Endothelial cell of umbilical vein (primary cell): ENCODE data around the gene BRME1. TPM values are rescaled to one million over a fixed set of nuclear protein-coding genes. Genes with fewer than 3 reads are reported as not detected.

Experiments
- BruUV-seq: library from RNA; stranded (reverse); fragments of 400-500 nt; replicated peaks from 2 replicates; lab custom pipeline; 2021; lab: Mats Ljungman, UMichigan
- CTCF ChIA-PET: fragments of 300-600, 350-600 bp; sonication (Branson Sonifier 250); formaldehyde crosslinking; loops from one replicate; lab custom pipeline; 2021; ENCODE audit warnings: antibody characterized with exemption, inconsistent platforms; lab: Charles Lee
- POLR2A ChIA-PET: fragments of 300-600, 350-600 bp; sonication (Branson Sonifier 250); formaldehyde crosslinking; loops from one replicate; lab custom pipeline; 2021; ENCODE audit warnings: antibody characterized with exemption, inconsistent platforms; lab: Charles Lee
- DNase-seq: peaks from one replicate; pipeline ENCODE4 v3.0.0-alpha.2; 2011; ENCODE audit warnings: low read depth, low spot score
- FAIRE-seq: peaks from 2 replicates; lab custom pipeline; 2011; peaks lifted over from hg19 to GRCh38; lab: Jason Lieb, UNC
- H2AFZ ChIP-seq: 2 replicates; pipeline ENCODE4 v1.6.0; 2012; ENCODE audit warnings: low read depth, low read length, control low read depth, inconsistent platforms
- H3K27ac ChIP-seq: 2 replicates; pipeline ENCODE4 v1.5.1; 2011; ENCODE audit warnings: low read depth, mild to moderate bottlenecking, control low read depth, low read length, moderate library complexity; ENCODE audit not compliant: insufficient read depth
- H3K27me3 ChIP-seq, 2 experiments: 2 replicates each; pipeline versions ENCODE4 v1.6.0 to v1.6.1; 2011; ENCODE audit warnings: low read length in 2 of 2, mixed read lengths in 1 of 2; ENCODE audit not compliant: control insufficient read depth in 2 of 2, insufficient read depth in 2 of 2
- H3K36me3 ChIP-seq, 2 experiments: 2 replicates in 1 of 2; 3 replicates in 1 of 2; pipeline ENCODE4 v1.5.1; 2011; ENCODE audit warnings: low read length in 2 of 2, mild to moderate bottlenecking in 1 of 2, moderate library complexity in 1 of 2; ENCODE audit not compliant: control insufficient read depth in 2 of 2, insufficient read depth in 2 of 2; ENCODE audit errors: extremely low read depth in 1 of 2
- H3K4me1 ChIP-seq: 3 replicates; pipeline ENCODE4 v1.5.1; 2011; ENCODE audit warnings: mild to moderate bottlenecking, low read length; ENCODE audit not compliant: control insufficient read depth, insufficient read depth; ENCODE audit errors: extremely low read depth
- H3K4me2 ChIP-seq: 2 replicates; pipeline ENCODE4 v1.6.1; 2011; ENCODE audit warnings: low read length, control low read depth, mixed read lengths; ENCODE audit not compliant: insufficient read depth
- H3K4me3 ChIP-seq, 3 experiments: fragments of 200-600 bp in 1 of 3; sonication (generic), shearing (Covaris generic) in 1 of 3; replicated peaks in 1 of 3; 2 replicates each; pipeline ENCODE4 v1.5.1; 2011 to 2016; ENCODE audit warnings: control low read depth in 3 of 3, low read length in 3 of 3, mild to moderate bottlenecking in 2 of 3, inconsistent platforms in 1 of 3, low read depth in 1 of 3, moderate library complexity in 1 of 3; ENCODE audit not compliant: insufficient read depth in 1 of 3
- H3K79me2 ChIP-seq: 2 replicates; pipeline ENCODE4 v1.6.0; 2012; ENCODE audit warnings: low read length, inconsistent platforms; ENCODE audit not compliant: control insufficient read depth, insufficient read depth
- H3K9ac ChIP-seq: replicated peaks from 2 replicates; pipeline ENCODE3; 2011; ENCODE audit warnings: low read length, control low read depth; ENCODE audit not compliant: insufficient read depth; ENCODE audit errors: extremely low read depth
- H3K9me1 ChIP-seq: replicated peaks from 3 replicates; pipeline ENCODE4 v1.6.0; 2011; ENCODE audit warnings: mild to moderate bottlenecking, low read length; ENCODE audit not compliant: control insufficient read depth, insufficient read depth; ENCODE audit errors: extremely low read depth
- H3K9me3 ChIP-seq: replicated peaks from 2 replicates; pipeline ENCODE4 v1.5.1; 2012; ENCODE audit warnings: low read length, inconsistent platforms; ENCODE audit not compliant: control insufficient read depth, insufficient read depth
- H4K20me1 ChIP-seq: replicated peaks from 2 replicates; pipeline ENCODE3; 2011; ENCODE audit warnings: mild to moderate bottlenecking, low read length; ENCODE audit not compliant: control insufficient read depth, insufficient read depth; ENCODE audit errors: extremely low read depth
- FOS ChIP-seq: IDR thresholded peaks from 2 replicates; pipeline ENCODE4 v1.6.1; 2011; ENCODE audit warnings: mild to moderate bottlenecking, low read length, moderate library complexity, borderline replicate concordance; ENCODE audit not compliant: insufficient read depth
- GATA2 ChIP-seq: IDR thresholded peaks from 2 replicates; pipeline ENCODE4 v1.7.0; 2011; ENCODE audit warnings: low read depth, mild to moderate bottlenecking, moderate library complexity, mixed read lengths, low read length; ENCODE audit not compliant: insufficient read length, insufficient read depth
- JUN ChIP-seq: IDR thresholded peaks from 2 replicates; pipeline ENCODE4 v1.6.1; 2011; ENCODE audit warnings: borderline replicate concordance, low read depth; ENCODE audit not compliant: insufficient read length, insufficient read depth
- MYC ChIP-seq: IDR thresholded peaks from one replicate; pipeline ENCODE4 v1.6.1; 2011; ENCODE audit warnings: mild to moderate bottlenecking, low read depth, low read length
- POLR2A ChIP-seq: IDR thresholded peaks from 2 replicates; pipeline ENCODE4 v1.6.1; 2012; ENCODE audit warnings: low read depth, mild to moderate bottlenecking, control low read depth, low read length
- POLR2AphosphoS5 ChIP-seq: IDR thresholded peaks from 2 replicates; pipeline ENCODE4 v1.6.1; 2012; ENCODE audit warnings: low read depth, mild to moderate bottlenecking, control low read depth, low read length, moderate library complexity; ENCODE audit not compliant: insufficient read depth
- dilution Hi-C: fragments of 300-500 bp; cut with MboI; formaldehyde crosslinking; loops from one replicate; pipeline ENCODE4 v1.15.0; 2019; ENCODE audit warnings: low sequenced_read_pairs; ENCODE audit not compliant: extremely low pct_ligation_motif_present
- intact Hi-C: fragments of 100-400 bp; cut with micrococcal nuclease; formaldehyde crosslinking; loops from one replicate; pipeline ENCODE4 v1.10.0; 2022
- polyA plus RNA-seq, 4 experiments: library from polyadenylated mRNA; depleted of rRNA in 3 of 4; stranded (reverse) in 3 of 4; unstranded in 1 of 4; fragments of >200 nt; gene quantifications; 2 replicates each; pipeline versions ENCODE4 v1.2.1 to v1.2.3, GENCODE V29; 2011 to 2012; ENCODE audit warnings: missing spikeins in 1 of 4
- total RNA-seq: library from RNA; stranded (reverse); gene quantifications from 2 replicates; pipeline ENCODE4 v1.2.3, GENCODE V29; 2021
- TF ChIP-seq, protein P1 (sequence below): IDR thresholded peaks from 2 replicates; pipeline ENCODE4 v1.6.1; 2011; ENCODE audit not compliant: insufficient read depth, insufficient read length

The BRME1 gene
- total and polyA plus RNA-seq, 2 donors (not counting 3 experiments of a cell fraction or from before 2014, with no cell fraction given): 0.69 to 2.5 TPM

DNA sequence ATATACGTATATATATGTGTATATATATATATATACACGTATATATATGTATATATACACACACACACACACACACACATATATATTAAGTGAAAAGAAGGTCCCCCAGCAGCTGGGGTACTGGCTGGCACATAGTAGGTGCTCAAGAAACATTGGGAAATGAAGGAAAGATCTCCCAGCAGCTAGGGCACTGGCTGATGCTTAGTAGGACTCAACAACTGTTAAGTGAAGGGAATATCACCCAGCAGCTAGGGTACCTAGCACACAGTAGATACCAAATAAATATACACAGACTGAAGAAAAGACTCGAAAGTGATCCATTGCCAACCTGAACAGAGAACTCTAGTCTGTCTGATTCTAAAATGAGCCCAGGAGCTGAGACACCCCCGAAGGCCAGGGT is 20.1 kb upstream of the BRME1 start:
- Histone ChIP-seq H3K9ac (no peak overlapping the region), H3K4me2 (no peak overlapping the region), H3K27me3 (no peaks in the 10 kb centered on the region), H3K36me3 (peaks cover 2 to 21% of the 10 kb centered on the region in 2 experiments), H4K20me1 (no peaks in the 10 kb centered on the region), H3K27ac (no peak overlapping the region), H3K9me3 (no peaks in the 10 kb centered on the region), H2AFZ (no peak overlapping the region), H3K79me2 (no peaks in the 10 kb centered on the region), H3K4me1 (no peaks in the 10 kb centered on the region), H3K9me1 (no peaks in the 10 kb centered on the region), H3K4me3 (no peak overlapping the region)
- DNase-seq: no peak
- ChIA-PET CTCF (interaction anchor here (0.8 to 1.9 kb wide), 3 partner anchors 10 to 106 kb away, joined by 3 to 5 read pairs (median 5); partner anchors contain the start of gene IL27RA), POLR2A (no interaction called here)
- intact Hi-C loops (no loop called here), dilution Hi-C loops (no loop called here)
- FAIRE-seq: no peak
- BruUV-seq: no TSS peak
- TF ChIP-seq POLR2A (no peak), MYC (no peak), FOS (no peak), JUN (no peak), POLR2AphosphoS5 (no peak), GATA2 (no peak)
- TF ChIP-seq, protein P1, sequence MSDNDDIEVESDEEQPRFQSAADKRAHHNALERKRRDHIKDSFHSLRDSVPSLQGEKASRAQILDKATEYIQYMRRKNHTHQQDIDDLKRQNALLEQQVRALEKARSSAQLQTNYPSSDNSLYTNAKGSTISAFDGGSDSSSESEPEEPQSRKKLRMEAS: no peak
